Liver (tissue), 3 donors: ENCODE data around the gene MAP3K19.

ENCODE experiments used
- ATF3 ChIP-seq: IDR thresholded peaks from 2 replicates; pipeline ENCODE4 v1.6.1; 2016; ENCODE audit warnings: antibody characterized with exemption
- CTCF ChIP-seq: fragments of 150-350 bp; IDR thresholded peaks from 2 replicates; pipeline ENCODE4 v1.5.1; 2017; ENCODE audit warnings: improper control_type of control experiment, low read depth, low read length; ENCODE audit not compliant: missing input control
- FOXA1 ChIP-seq: IDR thresholded peaks from 2 replicates; pipeline ENCODE4 v1.6.1; 2016; ENCODE audit warnings: antibody characterized with exemption
- GABPA ChIP-seq, 2 donors: IDR thresholded peaks in 1 of 2; conservative IDR thresholded peaks in 1 of 2; 2 replicates each; pipeline ENCODE4 v1.6.1; 2016; ENCODE audit warnings: antibody characterized with exemption in 2 of 2, mild to moderate bottlenecking in 1 of 2, moderate library complexity in 1 of 2
- RAD21 ChIP-seq, 2 donors: IDR thresholded peaks; 2 replicates each; pipeline ENCODE4 v1.6.1; 2016; ENCODE audit warnings: antibody characterized with exemption in 2 of 2, mild to moderate bottlenecking in 2 of 2
- YY1 ChIP-seq: IDR thresholded peaks from 2 replicates; pipeline ENCODE4 v1.6.1; 2016; ENCODE audit warnings: antibody characterized with exemption, mild to moderate bottlenecking
- TF ChIP-seq, protein P1 (sequence below): IDR thresholded peaks from 2 replicates; pipeline ENCODE4 v1.6.1; 2016; ENCODE audit warnings: antibody characterized with exemption
- TF ChIP-seq, protein P2 (sequence below): IDR thresholded peaks from 2 replicates; pipeline ENCODE4 v1.6.1; 2016; ENCODE audit warnings: antibody characterized with exemption
- donor health status: healthy.
- donor health status: healthy.

GRCh38 chr2:135094508-135094907 lies 47.3 kb upstream of the MAP3K19 start:
- TF ChIP-seq CTCF (no peak), FOXA1 (no peak), ATF3 (no peak), YY1 (no peak), RAD21 (IDR thresholded peaks at IDR 0.05) (no peak), GABPA (IDR thresholded peaks at IDR 0.05 in 1 of 2, conservative IDR thresholded peaks at IDR 0.05 in 1 of 2) (no peak)
- TF ChIP-seq, protein P1, sequence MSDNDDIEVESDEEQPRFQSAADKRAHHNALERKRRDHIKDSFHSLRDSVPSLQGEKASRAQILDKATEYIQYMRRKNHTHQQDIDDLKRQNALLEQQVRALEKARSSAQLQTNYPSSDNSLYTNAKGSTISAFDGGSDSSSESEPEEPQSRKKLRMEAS = no peak
- TF ChIP-seq, protein P2, sequence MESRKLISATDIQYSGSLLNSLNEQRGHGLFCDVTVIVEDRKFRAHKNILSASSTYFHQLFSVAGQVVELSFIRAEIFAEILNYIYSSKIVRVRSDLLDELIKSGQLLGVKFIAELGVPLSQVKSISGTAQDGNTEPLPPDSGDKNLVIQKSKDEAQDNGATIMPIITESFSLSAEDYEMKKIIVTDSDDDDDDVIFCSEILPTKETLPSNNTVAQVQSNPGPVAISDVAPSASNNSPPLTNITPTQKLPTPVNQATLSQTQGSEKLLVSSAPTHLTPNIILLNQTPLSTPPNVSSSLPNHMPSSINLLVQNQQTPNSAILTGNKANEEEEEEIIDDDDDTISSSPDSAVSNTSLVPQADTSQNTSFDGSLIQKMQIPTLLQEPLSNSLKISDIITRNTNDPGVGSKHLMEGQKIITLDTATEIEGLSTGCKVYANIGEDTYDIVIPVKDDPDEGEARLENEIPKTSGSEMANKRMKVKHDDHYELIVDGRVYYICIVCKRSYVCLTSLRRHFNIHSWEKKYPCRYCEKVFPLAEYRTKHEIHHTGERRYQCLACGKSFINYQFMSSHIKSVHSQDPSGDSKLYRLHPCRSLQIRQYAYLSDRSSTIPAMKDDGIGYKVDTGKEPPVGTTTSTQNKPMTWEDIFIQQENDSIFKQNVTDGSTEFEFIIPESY = no peak
